ENCODE data around the gene RNF186. TPM values are rescaled to one million over a fixed set of nuclear protein-coding genes. Genes with fewer than 3 reads are reported as not detected.

RNF186 gene
- total and polyA plus RNA-seq, 4 donors, result 0.17 to 0.38 (median 0.28) TPM

DNA sequence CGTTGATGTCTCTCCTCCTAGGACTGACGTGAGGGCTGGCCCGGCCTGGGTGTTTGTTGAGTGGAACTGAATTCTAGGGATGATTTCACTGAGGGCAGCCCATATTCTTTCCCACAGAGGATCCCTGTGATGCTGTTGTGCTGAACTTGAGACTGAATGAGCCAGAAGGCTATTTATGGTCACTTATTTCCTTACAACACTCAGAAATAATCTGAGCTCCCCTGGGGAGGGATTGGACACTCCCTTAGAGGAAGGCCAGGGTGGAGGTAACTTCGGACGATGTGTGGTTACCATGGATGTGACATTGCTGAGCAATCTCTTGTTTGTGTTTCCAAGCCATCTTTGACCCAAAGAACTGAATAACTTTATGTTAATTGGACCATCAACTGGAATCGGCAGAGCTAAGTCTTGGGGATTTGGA, 10.2 kb downstream of the RNF186 start:
- TF ChIP-seq CTCF (IDR thresholded peaks at IDR 0.05; ENCODE audit: low read depth, low read length, missing input control) (no peak), HNF4G (IDR thresholded peaks at IDR 0.05) (no peak), YY1 (IDR thresholded peaks at IDR 0.05) (no peak), NR2F2 (IDR thresholded peaks at IDR 0.05) (no peak)
- TF ChIP-seq, protein P1, sequence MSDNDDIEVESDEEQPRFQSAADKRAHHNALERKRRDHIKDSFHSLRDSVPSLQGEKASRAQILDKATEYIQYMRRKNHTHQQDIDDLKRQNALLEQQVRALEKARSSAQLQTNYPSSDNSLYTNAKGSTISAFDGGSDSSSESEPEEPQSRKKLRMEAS (IDR thresholded peaks at IDR 0.05), result no peak
- TF ChIP-seq, protein P2, sequence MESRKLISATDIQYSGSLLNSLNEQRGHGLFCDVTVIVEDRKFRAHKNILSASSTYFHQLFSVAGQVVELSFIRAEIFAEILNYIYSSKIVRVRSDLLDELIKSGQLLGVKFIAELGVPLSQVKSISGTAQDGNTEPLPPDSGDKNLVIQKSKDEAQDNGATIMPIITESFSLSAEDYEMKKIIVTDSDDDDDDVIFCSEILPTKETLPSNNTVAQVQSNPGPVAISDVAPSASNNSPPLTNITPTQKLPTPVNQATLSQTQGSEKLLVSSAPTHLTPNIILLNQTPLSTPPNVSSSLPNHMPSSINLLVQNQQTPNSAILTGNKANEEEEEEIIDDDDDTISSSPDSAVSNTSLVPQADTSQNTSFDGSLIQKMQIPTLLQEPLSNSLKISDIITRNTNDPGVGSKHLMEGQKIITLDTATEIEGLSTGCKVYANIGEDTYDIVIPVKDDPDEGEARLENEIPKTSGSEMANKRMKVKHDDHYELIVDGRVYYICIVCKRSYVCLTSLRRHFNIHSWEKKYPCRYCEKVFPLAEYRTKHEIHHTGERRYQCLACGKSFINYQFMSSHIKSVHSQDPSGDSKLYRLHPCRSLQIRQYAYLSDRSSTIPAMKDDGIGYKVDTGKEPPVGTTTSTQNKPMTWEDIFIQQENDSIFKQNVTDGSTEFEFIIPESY (IDR thresholded peaks at IDR 0.05), result no peak
- DNase-seq (ENCODE audit: low spot score), result no peak
- Histone ChIP-seq H3K4me1 (ENCODE audit: control insufficient read depth in 4 of 4, insufficient read depth in 4 of 4, low read length in 3 of 4) (peaks cover 0 to 8% (median 1%) of the 10 kb centered on the region in 4 donors), H3K27ac (ENCODE audit: low read depth in 1 of 2, low read length in 2 of 2) (no peak overlapping the region), H3K36me3 (ENCODE audit: control insufficient read depth in 4 of 4, insufficient read depth in 3 of 4, low read depth in 1 of 4, low read length in 3 of 4) (no peaks in the 10 kb centered on the region), H3K9me3 (ENCODE audit: control insufficient read depth in 4 of 4, low read length in 3 of 4) (no peaks in the 10 kb centered on the region), H3K9ac (ENCODE audit: low read depth in 1 of 2, low read length in 2 of 2) (no peak overlapping the region), H3K27me3 (ENCODE audit: control insufficient read depth in 4 of 4, insufficient read depth in 4 of 4, low read length in 3 of 4) (no peaks in the 10 kb centered on the region), H3K4me3 (ENCODE audit: low read depth in 1 of 3, low read length in 3 of 3) (no peak overlapping the region)
- WGBS, result 78% methylated on average over 6 of the region's 6 CpGs

DNA sequence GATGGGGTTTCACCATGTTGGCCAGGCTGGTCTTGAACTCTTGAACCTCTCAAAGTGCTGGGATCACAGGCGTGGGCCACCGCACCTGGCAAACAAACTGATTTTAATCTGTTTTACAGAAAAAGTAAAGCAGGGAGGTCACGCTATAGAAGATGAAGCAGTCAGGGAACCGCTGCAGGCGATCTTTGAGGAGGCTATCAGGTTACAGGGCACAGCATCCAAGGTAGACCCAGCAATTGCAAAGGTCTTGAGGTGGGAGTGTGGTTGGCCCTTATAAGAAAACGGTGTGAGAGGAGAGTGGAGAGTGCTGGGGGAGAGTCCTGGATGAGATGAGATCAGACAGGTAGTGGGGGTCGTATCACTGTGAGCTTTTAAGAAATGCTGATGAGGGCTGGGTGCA, 12.8 kb downstream of the RNF186 start:
- 82% methylated on average over 7 of the region's 7 CpGs for WGBS
- H3K9me3 ChIP-seq (ENCODE audit: control insufficient read depth in 4 of 4, low read length in 3 of 4), result no peaks in the 10 kb centered on the region
- DNase-seq (ENCODE audit: low spot score), result no peak
- peaks cover 0 to 18% (median 9%) of the 10 kb centered on the region in 4 donors for H3K4me1 ChIP-seq (ENCODE audit: control insufficient read depth in 4 of 4, insufficient read depth in 4 of 4, low read length in 3 of 4)
- H3K36me3 ChIP-seq (ENCODE audit: control insufficient read depth in 4 of 4, insufficient read depth in 3 of 4, low read depth in 1 of 4, low read length in 3 of 4), result no peaks in the 10 kb centered on the region
- H3K9ac ChIP-seq (ENCODE audit: low read depth in 1 of 2, low read length in 2 of 2), result no peak overlapping the region
- H3K27ac ChIP-seq (ENCODE audit: low read depth in 1 of 2, low read length in 2 of 2), result no peak overlapping the region
- no peak overlapping the region for H3K4me3 ChIP-seq (ENCODE audit: low read depth in 1 of 3, low read length in 3 of 3)
- TF ChIP-seq RAD21 (IDR thresholded peaks at IDR 0.05) (no peak), FOXA1 (IDR thresholded peaks at IDR 0.05) (no peak), REST (IDR thresholded peaks at IDR 0.05) (no peak), NR2F2 (IDR thresholded peaks at IDR 0.05) (no peak), TAF1 (conservative IDR thresholded peaks at IDR 0.05) (no peak), CTCF (IDR thresholded peaks at IDR 0.05; ENCODE audit: low read depth, low read length, missing input control) (no peak), YY1 (IDR thresholded peaks at IDR 0.05) (no peak), FOXA2 (IDR thresholded peaks at IDR 0.05) (no peak), HNF4G (IDR thresholded peaks at IDR 0.05) (no peak), HNF4A (conservative IDR thresholded peaks at IDR 0.05) (no peak), SP1 (IDR thresholded peaks at IDR 0.05) (no peak), RXRA (IDR thresholded peaks at IDR 0.05) (no peak), JUND (IDR thresholded peaks at IDR 0.05) (no peak), ATF3 (IDR thresholded peaks at IDR 0.05) (no peak), GABPA (IDR thresholded peaks at IDR 0.05 in 1 of 2, conservative IDR thresholded peaks at IDR 0.05 in 1 of 2) (no peak)
- TF ChIP-seq, protein P1 (IDR thresholded peaks at IDR 0.05), result no peak
- TF ChIP-seq, protein P2 (IDR thresholded peaks at IDR 0.05), result no peak
- no peaks in the 10 kb centered on the region for H3K27me3 ChIP-seq (ENCODE audit: control insufficient read depth in 4 of 4, insufficient read depth in 4 of 4, low read length in 3 of 4)
